Esophagus squamous epithelium (tissue), 5 donors: ENCODE data around the gene GANC. TPM values are rescaled to one million over a fixed set of nuclear protein-coding genes. Genes with fewer than 3 reads are reported as not detected.

Experiments used
- DNase-seq: peaks from one replicate; lab custom pipeline; 2025; lab: John Stamatoyannopoulos, UW
- H3K27ac ChIP-seq, 4 donors: fragments of 200-600 bp; sonication (generic); one replicate each; pipeline ENCODE4 v1.5.1; 2016 to 2019; ENCODE audit warnings: mild to moderate bottlenecking in 1 of 4
- H3K27me3 ChIP-seq, 4 donors: fragments of 200-600 bp; sonication (generic); 1 replicate in 3 of 4; 2 replicates in 1 of 4; pipeline versions ENCODE4 v1.5.1 to v1.6.0; 2017 to 2021; ENCODE audit warnings: antibody characterized with exemption in 1 of 4
- H3K36me3 ChIP-seq, 3 donors: fragments of 200-600 bp; sonication (generic); one replicate each; pipeline ENCODE4 v1.5.1; 2016 to 2019
- H3K4me1 ChIP-seq, 3 donors: fragments of 200-600 bp; sonication (generic); one replicate each; pipeline ENCODE4 v1.5.1; 2017 to 2019
- H3K4me3 ChIP-seq, 4 donors: fragments of 200-600 bp; sonication (generic); 1 replicate in 3 of 4; 2 replicates in 1 of 4; pipeline ENCODE4 v1.5.1; 2016 to 2019; ENCODE audit warnings: mild to moderate bottlenecking in 2 of 4, moderate library complexity in 1 of 4
- H3K9me3 ChIP-seq, 3 donors: fragments of 200-600 bp; sonication (generic); one replicate each; pipeline ENCODE4 v1.5.1; 2016 to 2019
- POLR2A ChIP-seq, 4 donors: fragments of 450-650 bp; IDR thresholded peaks; one replicate each; pipeline ENCODE4 v1.6.1; 2017; ENCODE audit warnings: antibody characterized with exemption in 4 of 4, mild to moderate bottlenecking in 4 of 4, moderate library complexity in 3 of 4
- WGBS, 2 donors: methylation state at CpG; one replicate each; pipeline ENCODE4 v1.1.5; 2018; 5-methylcytosine and 5-hydroxymethylcytosine counted together
- intact Hi-C: fragments of 100-400 bp; cut with DNase I; formaldehyde crosslinking; loops from one replicate; pipeline ENCODE4 v1.15.0; 2022
- total RNA-seq, 4 donors: library from RNA; depleted of rRNA; stranded (reverse); fragments of >200 nt; gene quantifications; one replicate each; pipeline ENCODE4 v1.1.0, GENCODE V29; 2016
- TF ChIP-seq, protein P1 (sequence below), 6 experiments: fragments of 450-650 bp in 4 of 6; fragments of 200-600 bp in 2 of 6; sonication (generic) in 2 of 6; IDR thresholded peaks; one replicate each; pipeline ENCODE4 v1.5.1; 2016 to 2019; ENCODE audit warnings: antibody characterized with exemption in 6 of 6, mild to moderate bottlenecking in 4 of 6, moderate library complexity in 4 of 6
- donor health status: DM: yes; HTN: yes; CAD: no.

Gene GANC
- total RNA-seq, 4 donors from 2014 or later = 15.0 to 29.1 (median 21.9) TPM

GRCh38 chr15:42368096-42368495, 95.1 kb downstream of the GANC start:
- no peak for DNase-seq
- WGBS, 2 donors = 82 to 91% methylated on average over 3 of the region's 3 CpGs
- TF ChIP-seq POLR2A (IDR thresholded peaks at IDR 0.05) = no peak
- TF ChIP-seq, protein P1, sequence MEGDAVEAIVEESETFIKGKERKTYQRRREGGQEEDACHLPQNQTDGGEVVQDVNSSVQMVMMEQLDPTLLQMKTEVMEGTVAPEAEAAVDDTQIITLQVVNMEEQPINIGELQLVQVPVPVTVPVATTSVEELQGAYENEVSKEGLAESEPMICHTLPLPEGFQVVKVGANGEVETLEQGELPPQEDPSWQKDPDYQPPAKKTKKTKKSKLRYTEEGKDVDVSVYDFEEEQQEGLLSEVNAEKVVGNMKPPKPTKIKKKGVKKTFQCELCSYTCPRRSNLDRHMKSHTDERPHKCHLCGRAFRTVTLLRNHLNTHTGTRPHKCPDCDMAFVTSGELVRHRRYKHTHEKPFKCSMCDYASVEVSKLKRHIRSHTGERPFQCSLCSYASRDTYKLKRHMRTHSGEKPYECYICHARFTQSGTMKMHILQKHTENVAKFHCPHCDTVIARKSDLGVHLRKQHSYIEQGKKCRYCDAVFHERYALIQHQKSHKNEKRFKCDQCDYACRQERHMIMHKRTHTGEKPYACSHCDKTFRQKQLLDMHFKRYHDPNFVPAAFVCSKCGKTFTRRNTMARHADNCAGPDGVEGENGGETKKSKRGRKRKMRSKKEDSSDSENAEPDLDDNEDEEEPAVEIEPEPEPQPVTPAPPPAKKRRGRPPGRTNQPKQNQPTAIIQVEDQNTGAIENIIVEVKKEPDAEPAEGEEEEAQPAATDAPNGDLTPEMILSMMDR (IDR thresholded peaks at IDR 0.05) = no peak
- Histone ChIP-seq H3K4me1 (peaks cover 0 to 8% (median 0%) of the 10 kb centered on the region in 3 donors), H3K36me3 (no peaks in the 10 kb centered on the region), H3K9me3 (no peaks in the 10 kb centered on the region), H3K4me3 (no peak overlapping the region), H3K27ac (no peak overlapping the region), H3K27me3 (no peaks in the 10 kb centered on the region)
- intact Hi-C loops = no loop called here

DNA sequence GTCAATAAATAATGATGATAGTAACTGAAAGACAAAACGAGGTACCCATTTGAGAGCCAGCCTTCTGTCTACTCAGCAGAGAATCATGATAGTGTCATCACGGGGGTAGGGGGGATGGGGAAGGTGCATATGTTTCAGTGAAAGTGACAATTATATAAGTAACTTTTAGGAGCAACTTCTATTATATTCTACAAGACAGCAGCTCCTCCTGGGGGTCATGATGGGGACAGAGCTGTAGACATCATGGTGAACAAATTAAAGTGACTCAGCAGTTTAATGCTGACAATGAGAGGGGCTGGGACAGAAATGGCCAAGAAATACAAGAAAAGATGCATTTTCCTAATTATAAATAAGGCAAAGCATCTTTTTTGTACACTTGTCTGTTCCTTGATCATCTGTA, 98.1 kb downstream of the GANC start:
- no peak for DNase-seq
- Histone ChIP-seq H3K36me3 (no peaks in the 10 kb centered on the region), H3K4me3 (no peak overlapping the region), H3K4me1 (no peaks in the 10 kb centered on the region), H3K27me3 (no peaks in the 10 kb centered on the region), H3K9me3 (no peaks in the 10 kb centered on the region), H3K27ac (no peak overlapping the region)
- 43 to 59% methylated on average over 2 of the region's 2 CpGs for WGBS, 2 donors
- TF ChIP-seq, protein P1 (IDR thresholded peaks at IDR 0.05) = no peak
- TF ChIP-seq POLR2A (IDR thresholded peaks at IDR 0.05) = no peak
- intact Hi-C loops = no loop called here

DNA sequence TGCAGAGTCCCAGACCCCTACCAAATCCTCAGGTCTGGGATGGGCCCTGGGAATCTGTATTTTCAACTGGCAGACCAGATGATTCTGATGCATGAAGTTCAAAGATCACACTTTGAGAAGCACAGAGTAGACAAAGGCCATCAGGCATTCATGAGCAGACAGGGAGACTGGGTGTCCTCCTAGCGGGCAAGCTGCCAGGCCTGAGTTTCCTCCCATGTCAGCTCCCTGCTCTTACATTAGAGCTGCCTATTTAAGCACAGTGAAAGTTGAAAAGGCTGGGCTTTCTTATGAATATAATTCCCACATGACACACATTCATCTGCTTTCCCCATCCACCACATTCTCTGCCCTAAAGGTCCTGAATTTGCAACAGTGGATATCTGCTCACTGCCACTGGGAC, 100.3 kb downstream of the GANC start:
- intact Hi-C loops = no loop called here
- no peak overlapping the region for H3K4me3 ChIP-seq
- H3K27ac ChIP-seq = no peak overlapping the region
- TF ChIP-seq, protein P1 (IDR thresholded peaks at IDR 0.05) = no peak
- TF ChIP-seq POLR2A (IDR thresholded peaks at IDR 0.05) = no peak
- H3K27me3 ChIP-seq = no peaks in the 10 kb centered on the region
- 75 to 86% methylated on average over 1 of the region's 1 CpG for WGBS, 2 donors
- H3K4me1 ChIP-seq = no peaks in the 10 kb centered on the region
- H3K36me3 ChIP-seq = no peaks in the 10 kb centered on the region
- H3K9me3 ChIP-seq = peaks cover 0 to 4% (median 0%) of the 10 kb centered on the region in 3 donors
- DNase-seq = no peak

DNA sequence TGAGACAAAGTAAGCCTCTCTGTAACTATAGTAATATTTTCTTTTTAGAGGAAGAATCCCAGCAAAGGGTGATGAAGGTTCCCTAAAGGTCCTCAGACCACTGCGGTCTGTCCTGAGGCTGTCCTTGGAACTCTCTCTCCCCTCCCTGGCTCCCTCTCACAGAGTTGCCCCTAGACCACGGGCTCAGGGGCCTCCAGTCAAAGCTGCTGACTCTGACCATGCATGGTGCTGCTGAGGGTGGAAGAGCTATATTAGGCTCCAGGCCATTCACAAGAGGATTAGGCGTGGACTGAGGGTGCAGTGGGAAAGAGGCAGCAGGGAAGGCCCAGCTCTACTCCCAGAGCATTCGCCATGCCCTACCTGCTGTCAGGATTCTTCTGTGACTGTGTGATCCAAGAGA, 100.9 kb downstream of the GANC start:
- no peaks in the 10 kb centered on the region for H3K36me3 ChIP-seq
- no peak for TF ChIP-seq POLR2A (IDR thresholded peaks at IDR 0.05)
- TF ChIP-seq, protein P1 (IDR thresholded peaks at IDR 0.05) = no peak
- no peaks in the 10 kb centered on the region for H3K27me3 ChIP-seq
- WGBS, 2 donors = 80 to 93% methylated on average over 2 to 3 of the region's 4 CpGs
- H3K4me3 ChIP-seq = no peak overlapping the region
- intact Hi-C loops = no loop called here
- H3K27ac ChIP-seq = no peak overlapping the region
- peaks cover 0 to 4% (median 0%) of the 10 kb centered on the region in 3 donors for H3K9me3 ChIP-seq
- no peak for DNase-seq
- no peaks in the 10 kb centered on the region for H3K4me1 ChIP-seq

DNA sequence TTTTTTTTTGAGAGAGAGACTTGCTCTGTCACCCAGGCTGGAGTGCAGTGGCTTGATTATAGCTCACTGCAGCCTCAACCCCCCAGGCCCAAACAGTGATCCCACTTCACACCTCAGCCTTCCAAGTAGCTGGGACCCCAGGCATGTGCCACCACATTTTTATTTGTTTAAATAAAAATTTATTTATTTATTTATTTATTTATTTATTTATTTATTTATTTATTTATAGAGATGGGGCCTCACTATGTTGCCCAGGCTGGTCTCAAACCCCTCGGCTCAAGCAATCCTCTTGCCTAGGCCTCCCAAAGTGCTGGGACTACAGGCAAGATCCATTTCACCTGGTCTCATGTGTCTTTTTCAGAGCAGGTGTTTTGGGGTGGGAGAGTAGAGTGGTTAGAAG, 101.8 kb downstream of the GANC start:
- Histone ChIP-seq H3K4me3 (no peak overlapping the region), H3K36me3 (no peaks in the 10 kb centered on the region), H3K4me1 (no peaks in the 10 kb centered on the region), H3K9me3 (peaks cover 0 to 4% (median 0%) of the 10 kb centered on the region in 3 donors), H3K27ac (no peak overlapping the region), H3K27me3 (no peaks in the 10 kb centered on the region)
- intact Hi-C loops = no loop called here
- WGBS, 2 donors = 67 to 86% methylated on average over 1 of the region's 1 CpG
- DNase-seq = no peak
- no peak for TF ChIP-seq POLR2A (IDR thresholded peaks at IDR 0.05)
- TF ChIP-seq, protein P1 (IDR thresholded peaks at IDR 0.05) = no peak
